ENCODE measurements around the gene RMND5A. TPM values are rescaled to one million over a fixed set of nuclear protein-coding genes. Genes with fewer than 3 reads are reported as not detected.

RMND5A gene
- total and polyA plus RNA-seq, 2 donors from 2014 or later, result 13.9 to 33.6 TPM

DNA sequence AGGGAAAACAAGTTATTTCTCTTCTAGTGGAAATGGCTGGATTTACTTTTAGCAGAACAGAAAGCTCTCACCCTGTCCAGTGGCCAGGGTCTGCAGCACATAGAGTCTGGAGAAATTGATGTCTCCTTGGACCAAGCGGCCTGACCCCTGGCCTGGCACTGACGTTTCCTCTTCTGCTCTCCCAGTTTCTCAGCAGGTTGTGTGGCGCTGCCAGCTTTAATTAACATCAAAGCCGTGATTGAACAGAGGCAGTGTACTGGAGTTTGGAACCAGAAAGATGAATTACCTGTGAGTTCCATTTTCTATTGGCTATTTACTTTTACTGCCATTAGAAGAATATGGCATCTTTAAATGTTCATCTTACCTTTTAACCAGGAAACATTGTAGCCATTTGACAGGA lies 49.7 kb downstream of the RMND5A start:
- Histone ChIP-seq H3K9me3 (ENCODE audit: control insufficient read depth in 2 of 3, insufficient read depth in 1 of 3, low read length in 3 of 3) (no peaks in the 10 kb centered on the region), H3K4me3 (ENCODE audit: low read length in 3 of 3) (no peak overlapping the region), H3K27ac (ENCODE audit: low read depth in 2 of 2, low read length in 2 of 2) (no peak overlapping the region), H3K9ac (ENCODE audit: low read length in 3 of 3) (no peak overlapping the region), H3K27me3 (ENCODE audit: control insufficient read depth, insufficient read depth, low read length) (no peaks in the 10 kb centered on the region), H3K4me1 (ENCODE audit: control insufficient read depth in 2 of 3, insufficient read depth in 2 of 3, low read depth in 1 of 3, low read length in 3 of 3) (no peaks in the 10 kb centered on the region), H3K36me3 (ENCODE audit: control insufficient read depth in 2 of 3, insufficient read depth in 3 of 3, low read length in 3 of 3) (peaks cover 0 to 40% (median 36%) of the 10 kb centered on the region in 3 donors)
- FAIRE-seq, result no peak
- intact Hi-C loops (cut with DNase I), result no loop called here
- TF ChIP-seq, protein P1, sequence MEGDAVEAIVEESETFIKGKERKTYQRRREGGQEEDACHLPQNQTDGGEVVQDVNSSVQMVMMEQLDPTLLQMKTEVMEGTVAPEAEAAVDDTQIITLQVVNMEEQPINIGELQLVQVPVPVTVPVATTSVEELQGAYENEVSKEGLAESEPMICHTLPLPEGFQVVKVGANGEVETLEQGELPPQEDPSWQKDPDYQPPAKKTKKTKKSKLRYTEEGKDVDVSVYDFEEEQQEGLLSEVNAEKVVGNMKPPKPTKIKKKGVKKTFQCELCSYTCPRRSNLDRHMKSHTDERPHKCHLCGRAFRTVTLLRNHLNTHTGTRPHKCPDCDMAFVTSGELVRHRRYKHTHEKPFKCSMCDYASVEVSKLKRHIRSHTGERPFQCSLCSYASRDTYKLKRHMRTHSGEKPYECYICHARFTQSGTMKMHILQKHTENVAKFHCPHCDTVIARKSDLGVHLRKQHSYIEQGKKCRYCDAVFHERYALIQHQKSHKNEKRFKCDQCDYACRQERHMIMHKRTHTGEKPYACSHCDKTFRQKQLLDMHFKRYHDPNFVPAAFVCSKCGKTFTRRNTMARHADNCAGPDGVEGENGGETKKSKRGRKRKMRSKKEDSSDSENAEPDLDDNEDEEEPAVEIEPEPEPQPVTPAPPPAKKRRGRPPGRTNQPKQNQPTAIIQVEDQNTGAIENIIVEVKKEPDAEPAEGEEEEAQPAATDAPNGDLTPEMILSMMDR (IDR thresholded peaks at IDR 0.05; ENCODE audit: borderline replicate concordance, extremely low read depth, insufficient read depth), result no peak
- no peak for DNase-seq

DNA sequence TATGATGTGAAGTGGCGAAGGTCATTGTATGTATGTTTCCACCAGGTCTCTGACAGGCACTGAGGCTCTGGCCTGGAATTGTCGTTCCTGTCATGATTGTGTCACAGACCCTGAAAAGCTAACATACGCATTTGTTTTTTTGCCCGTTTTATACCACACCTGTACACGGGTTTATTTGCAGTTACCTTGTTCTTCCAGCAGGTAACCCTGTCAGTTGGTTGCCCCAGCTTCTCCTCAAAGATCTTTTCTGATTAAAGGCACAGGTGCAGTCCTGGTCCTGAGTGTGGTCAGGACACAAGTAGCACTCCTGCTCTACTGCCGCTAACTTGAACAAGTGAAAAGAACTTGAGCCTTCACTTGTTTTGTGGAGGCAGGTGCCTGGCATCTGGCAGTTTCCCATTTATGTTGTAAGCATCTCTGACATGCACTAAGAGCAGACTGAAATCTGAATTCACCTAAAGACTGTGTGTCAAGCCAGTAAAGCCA lies 50.8 kb downstream of the RMND5A start:
- no peak overlapping the region for H3K27ac ChIP-seq (ENCODE audit: low read depth in 2 of 2, low read length in 2 of 2)
- H3K9me3 ChIP-seq (ENCODE audit: control insufficient read depth in 2 of 3, insufficient read depth in 1 of 3, low read length in 3 of 3), result no peaks in the 10 kb centered on the region
- TF ChIP-seq, protein P1 (IDR thresholded peaks at IDR 0.05; ENCODE audit: borderline replicate concordance, extremely low read depth, insufficient read depth), result no peak
- H3K27me3 ChIP-seq (ENCODE audit: control insufficient read depth, insufficient read depth, low read length), result no peaks in the 10 kb centered on the region
- H3K4me1 ChIP-seq (ENCODE audit: control insufficient read depth in 2 of 3, insufficient read depth in 2 of 3, low read depth in 1 of 3, low read length in 3 of 3), result no peaks in the 10 kb centered on the region
- H3K9ac ChIP-seq (ENCODE audit: low read length in 3 of 3), result no peak overlapping the region
- H3K36me3 ChIP-seq (ENCODE audit: control insufficient read depth in 2 of 3, insufficient read depth in 3 of 3, low read length in 3 of 3), result peaks cover 0 to 42% (median 33%) of the 10 kb centered on the region in 3 donors
- DNase-seq (no peak), FAIRE-seq (no peak)
- no peak overlapping the region for H3K4me3 ChIP-seq (ENCODE audit: low read length in 3 of 3)
- intact Hi-C loops (cut with DNase I), result no loop called here

DNA sequence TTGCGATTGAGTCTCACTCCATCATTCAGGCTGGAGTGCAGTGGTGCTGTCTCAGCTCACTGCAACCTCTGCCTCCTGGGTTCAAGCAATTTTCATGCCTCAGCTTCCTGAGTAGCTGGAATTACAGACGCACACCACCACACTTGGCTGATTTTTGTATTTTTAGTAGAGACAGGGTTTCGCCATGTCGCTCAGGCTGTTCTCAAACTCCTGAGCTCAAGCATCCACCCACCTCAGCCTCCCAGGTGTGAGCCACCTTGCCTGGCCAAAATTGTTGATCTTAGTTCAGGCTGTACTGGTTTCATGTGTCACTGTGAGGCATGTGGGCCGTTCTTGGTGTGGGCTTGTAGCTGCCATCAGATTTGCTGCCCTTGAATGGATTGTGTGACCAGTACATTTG lies 52.5 kb downstream of the RMND5A start:
- DNase-seq, result peak in 3 of 5 donors; percentile 15 to 55 (median 23)
- Histone ChIP-seq H3K9ac (ENCODE audit: low read length in 3 of 3) (no peak overlapping the region), H3K4me3 (ENCODE audit: low read length in 3 of 3) (no peak overlapping the region), H3K36me3 (ENCODE audit: control insufficient read depth in 2 of 3, insufficient read depth in 3 of 3, low read length in 3 of 3) (peaks cover 0 to 37% (median 29%) of the 10 kb centered on the region in 3 donors), H3K27me3 (ENCODE audit: control insufficient read depth, insufficient read depth, low read length) (no peaks in the 10 kb centered on the region), H3K9me3 (ENCODE audit: control insufficient read depth in 2 of 3, insufficient read depth in 1 of 3, low read length in 3 of 3) (no peaks in the 10 kb centered on the region), H3K4me1 (ENCODE audit: control insufficient read depth in 2 of 3, insufficient read depth in 2 of 3, low read depth in 1 of 3, low read length in 3 of 3) (no peaks in the 10 kb centered on the region), H3K27ac (ENCODE audit: low read depth in 2 of 2, low read length in 2 of 2) (no peak overlapping the region)
- no peak for FAIRE-seq
- intact Hi-C loops (cut with DNase I), result no loop called here
- TF ChIP-seq, protein P1 (IDR thresholded peaks at IDR 0.05; ENCODE audit: borderline replicate concordance, extremely low read depth, insufficient read depth), result no peak

DNA sequence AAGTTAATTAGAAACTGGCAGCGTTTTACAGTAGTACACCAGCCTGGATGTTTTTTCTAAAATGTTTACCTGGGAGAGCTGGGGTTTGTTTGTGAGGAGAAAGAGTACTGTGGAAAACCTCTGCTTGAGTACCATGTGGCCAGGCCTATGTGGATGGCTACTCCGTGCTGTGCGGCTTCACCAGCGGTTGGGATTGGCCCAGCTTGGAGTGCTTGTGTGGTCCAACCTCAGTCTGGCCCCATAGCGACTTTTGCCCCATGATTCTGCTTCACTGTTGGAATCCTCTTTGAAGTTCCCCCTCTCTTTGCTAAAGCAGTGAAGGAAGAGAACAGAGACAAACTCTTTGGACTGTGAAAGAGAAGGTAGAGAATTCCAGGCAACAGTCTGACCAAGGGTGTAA lies 54.8 kb downstream of the RMND5A start:
- Histone ChIP-seq H3K27ac (ENCODE audit: low read depth in 2 of 2, low read length in 2 of 2) (no peak overlapping the region), H3K4me3 (ENCODE audit: low read length in 3 of 3) (no peak overlapping the region), H3K9me3 (ENCODE audit: control insufficient read depth in 2 of 3, insufficient read depth in 1 of 3, low read length in 3 of 3) (no peaks in the 10 kb centered on the region), H3K9ac (ENCODE audit: low read length in 3 of 3) (no peak overlapping the region), H3K36me3 (ENCODE audit: control insufficient read depth in 2 of 3, insufficient read depth in 3 of 3, low read length in 3 of 3) (peaks cover 0 to 30% (median 20%) of the 10 kb centered on the region in 3 donors), H3K4me1 (ENCODE audit: control insufficient read depth in 2 of 3, insufficient read depth in 2 of 3, low read depth in 1 of 3, low read length in 3 of 3) (no peaks in the 10 kb centered on the region), H3K27me3 (ENCODE audit: control insufficient read depth, insufficient read depth, low read length) (no peaks in the 10 kb centered on the region)
- FAIRE-seq, result no peak
- TF ChIP-seq, protein P1 (IDR thresholded peaks at IDR 0.05; ENCODE audit: borderline replicate concordance, extremely low read depth, insufficient read depth), result no peak
- no peak for DNase-seq
- intact Hi-C loops (cut with DNase I), result no loop called here
